ENCODE results near the gene NUP205.
"Not testable (repeated sequence)": the region's sequence is repeated elsewhere in the genome, so short reads cannot be mapped to it uniquely, and the experiment has no call there.

NUP205 gene

DNA sequence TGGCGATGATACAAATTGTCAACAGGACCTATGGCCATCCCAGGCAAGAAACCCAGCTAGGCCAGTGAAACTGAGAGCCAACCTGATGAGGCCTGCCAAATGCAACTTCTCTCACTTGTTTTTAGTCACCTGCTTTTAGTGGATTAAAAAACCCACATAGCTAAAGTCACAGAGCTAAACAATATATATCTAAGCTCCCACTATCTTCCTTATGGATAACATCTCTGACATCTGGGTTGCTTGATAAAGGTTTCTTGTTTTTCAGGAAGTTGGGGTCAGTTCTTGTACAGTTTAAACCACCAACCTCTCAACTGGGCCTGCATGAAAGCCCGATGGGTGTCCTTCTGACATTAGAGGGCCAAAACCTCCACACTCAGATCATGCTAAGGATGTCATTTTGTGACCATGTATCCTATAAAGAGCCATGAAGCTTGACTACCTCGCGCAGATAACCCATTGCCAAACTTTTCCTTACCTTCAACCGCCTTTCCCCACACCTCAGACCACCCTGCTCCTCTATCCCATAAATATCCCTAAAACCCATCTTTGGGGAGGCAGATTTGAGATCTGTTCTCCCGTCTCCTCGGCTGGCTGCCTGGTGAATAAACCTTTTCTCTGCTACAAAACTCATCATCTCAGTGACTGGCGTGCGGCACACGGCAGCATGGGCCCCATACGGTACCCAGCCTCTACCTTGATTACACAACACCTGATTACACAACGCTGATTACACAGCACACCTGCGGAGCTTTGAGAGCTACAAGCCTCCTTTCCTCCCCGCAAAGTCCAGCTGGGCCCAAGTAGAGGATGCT is 103.8 kb downstream of the NUP205 start:
- H3K36me3 ChIP-seq (ENCODE audit: insufficient read depth, low read length), result no peaks in the 10 kb centered on the region; the same call in 1 of the 2 replicates
- no peaks in the 10 kb centered on the region for H3K9me3 ChIP-seq (ENCODE audit: control insufficient read depth, insufficient read depth, low read length)
- peak overlapping the region; percentile 86 for H3K9ac ChIP-seq (ENCODE audit: low read depth, low read length)
- H3K4me1 ChIP-seq (ENCODE audit: insufficient read depth, low read length), result no peaks in the 10 kb centered on the region; the same call in 1 of the 2 replicates

DNA sequence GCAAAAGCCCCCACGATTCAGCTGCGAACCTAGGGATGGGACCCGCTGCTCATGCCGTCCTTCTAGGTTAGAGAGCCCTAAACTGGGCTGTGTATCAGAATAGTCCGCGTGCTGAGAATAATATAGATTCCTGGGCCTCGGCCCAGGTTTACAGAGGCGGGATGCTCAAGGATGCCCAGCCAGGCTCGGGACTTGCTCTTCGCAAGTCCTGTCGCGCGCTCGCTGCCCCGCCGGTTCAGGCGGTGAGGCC is 104.3 kb downstream of the NUP205 start:
- Histone ChIP-seq H3K36me3 (ENCODE audit: insufficient read depth, low read length) (no peaks in the 10 kb centered on the region; the same call in 1 of the 2 replicates), H3K4me1 (ENCODE audit: insufficient read depth, low read length) (no peaks in the 10 kb centered on the region; the same call in 1 of the 2 replicates), H3K9me3 (ENCODE audit: control insufficient read depth, insufficient read depth, low read length) (no peaks in the 10 kb centered on the region), H3K9ac (ENCODE audit: low read depth, low read length) (peak overlapping the region; percentile 86; the same call in 1 of the 2 replicates)

DNA sequence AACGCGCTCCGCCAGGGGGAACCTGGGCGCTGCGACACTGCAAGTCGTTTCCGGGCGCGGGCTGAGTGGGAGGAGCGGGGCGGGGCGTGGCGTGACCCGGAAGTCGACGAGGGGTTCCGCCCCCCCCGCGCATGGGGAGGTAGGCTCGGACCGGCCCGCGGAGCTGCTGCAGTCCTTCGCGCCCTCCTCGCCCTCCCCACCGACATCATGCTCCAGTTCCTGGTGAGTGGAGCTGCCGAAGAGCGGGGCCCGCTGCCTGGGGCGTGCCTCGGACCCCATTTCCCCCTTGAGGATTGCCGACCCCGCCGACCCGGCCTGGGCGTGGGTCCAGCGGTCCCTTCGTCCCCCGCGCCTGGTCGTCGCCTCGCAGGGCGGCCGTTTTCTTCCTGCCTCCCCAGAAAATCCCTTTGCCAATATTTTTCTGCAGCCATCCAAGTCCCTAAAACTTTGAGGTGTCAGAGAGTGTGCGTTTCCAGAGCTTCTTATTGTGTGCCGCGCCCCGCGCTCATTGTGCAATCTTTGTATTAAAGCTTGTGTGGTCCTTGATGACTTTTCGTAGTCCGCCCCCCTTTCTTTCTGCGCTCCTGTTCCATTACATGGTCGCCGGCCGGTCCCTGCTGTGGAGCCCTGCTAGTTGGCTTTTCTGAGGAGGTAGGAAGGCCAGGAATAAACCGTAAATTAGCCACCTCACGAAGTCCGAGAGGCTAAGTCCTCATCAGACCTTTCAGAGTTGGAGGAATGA is 104.8 kb downstream of the NUP205 start, which contains the start of gene STMP1:
TSS of gene STMP1 (plus strand) at position 142 of the 742 bp plus-strand sequence.
- Histone ChIP-seq H3K36me3 (ENCODE audit: insufficient read depth, low read length) (no peaks in the 10 kb centered on the region; the same call in 1 of the 2 replicates), H3K4me1 (ENCODE audit: insufficient read depth, low read length) (no peaks in the 10 kb centered on the region; the same call in 1 of the 2 replicates), H3K9ac (ENCODE audit: low read depth, low read length) (peak within 1 kb of the TSS; percentile 86), H3K9me3 (ENCODE audit: control insufficient read depth, insufficient read depth, low read length) (no peaks in the 10 kb centered on the region)

DNA sequence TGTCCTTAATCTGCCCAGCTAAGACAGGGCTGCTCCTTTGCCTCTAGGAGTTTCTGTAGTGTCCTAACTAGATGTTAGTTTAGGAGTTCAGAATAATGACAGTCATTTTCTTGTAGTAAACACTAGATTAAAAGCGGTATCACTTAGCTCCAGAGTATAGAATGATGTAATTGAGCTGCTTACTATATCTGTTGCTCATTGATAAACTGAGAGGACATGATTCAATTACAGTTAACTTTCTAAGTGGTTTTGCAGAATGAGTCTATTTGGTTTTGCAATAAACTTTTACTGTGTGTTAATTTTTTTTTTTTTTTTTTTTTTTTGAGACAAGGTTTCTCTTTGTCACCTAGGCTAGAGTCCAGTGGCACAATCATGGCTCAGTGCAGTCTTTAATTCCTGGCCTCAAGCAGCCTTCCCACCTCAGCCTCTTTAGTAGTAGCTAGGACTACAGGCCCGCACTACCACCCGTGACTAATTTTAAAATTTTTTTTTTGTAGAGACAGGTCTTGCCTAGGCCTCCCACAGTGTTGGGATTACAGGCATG is 106.4 kb downstream of the NUP205 start:
- Histone ChIP-seq H3K9me3 (ENCODE audit: control insufficient read depth, insufficient read depth, low read length) (no peaks in the 10 kb centered on the region), H3K9ac (ENCODE audit: low read depth, low read length) (no peak overlapping the region), H3K36me3 (ENCODE audit: insufficient read depth, low read length) (no peaks in the 10 kb centered on the region; the same call in 1 of the 2 replicates), H3K4me1 (ENCODE audit: insufficient read depth, low read length) (no peaks in the 10 kb centered on the region; the same call in 1 of the 2 replicates)

DNA sequence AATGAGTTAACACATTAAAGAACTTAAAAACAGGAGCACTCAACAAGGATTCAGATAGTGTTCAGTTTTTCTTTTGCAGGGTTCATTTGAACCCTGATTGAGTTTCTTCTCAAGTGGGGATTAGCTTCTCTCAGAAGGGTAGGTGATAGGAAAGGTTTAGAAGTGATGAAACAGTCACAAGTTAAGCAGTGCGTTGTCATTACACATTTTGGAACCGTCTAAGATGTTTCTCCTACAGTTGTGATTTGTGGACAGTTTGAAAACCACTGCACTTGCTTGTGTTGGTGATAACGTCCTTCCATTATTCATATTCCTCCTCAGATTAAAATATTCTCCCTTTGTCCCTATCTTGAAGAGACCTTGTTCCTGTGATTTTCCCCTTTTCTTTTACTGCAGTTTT is 107.3 kb downstream of the NUP205 start:
- no peak overlapping the region for H3K9ac ChIP-seq (ENCODE audit: low read depth, low read length)
- no peaks in the 10 kb centered on the region; the same call in 1 of the 2 replicates for H3K36me3 ChIP-seq (ENCODE audit: insufficient read depth, low read length)
- no peaks in the 10 kb centered on the region for H3K4me1 ChIP-seq (ENCODE audit: insufficient read depth, low read length)
- H3K9me3 ChIP-seq (ENCODE audit: control insufficient read depth, insufficient read depth, low read length), result no peaks in the 10 kb centered on the region

DNA sequence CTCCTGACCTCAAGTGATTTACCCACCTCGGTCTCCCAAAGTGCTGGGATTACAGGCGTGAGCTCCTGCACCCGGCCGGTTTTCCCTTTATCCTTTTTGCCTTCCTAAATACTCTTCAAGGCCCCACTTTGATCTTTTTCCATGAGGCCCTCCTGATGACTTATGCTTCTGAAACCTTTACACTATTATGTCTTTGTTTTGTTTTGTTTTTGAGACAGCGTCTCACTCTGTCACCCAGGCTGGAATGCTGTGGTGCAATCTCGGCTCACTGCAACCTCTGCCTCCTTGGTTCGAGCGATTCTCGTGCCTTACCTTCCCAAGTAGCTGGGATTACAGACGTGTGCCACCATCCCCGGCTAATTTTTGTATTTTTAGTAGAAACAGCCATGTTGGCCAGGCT is 108.4 kb downstream of the NUP205 start:
- Histone ChIP-seq H3K4me1 (ENCODE audit: insufficient read depth, low read length) (no peaks in the 10 kb centered on the region), H3K9ac (ENCODE audit: low read depth, low read length) (no peak overlapping the region), H3K9me3 (ENCODE audit: control insufficient read depth, insufficient read depth, low read length) (no peaks in the 10 kb centered on the region), H3K36me3 (ENCODE audit: insufficient read depth, low read length) (no peaks in the 10 kb centered on the region; the same call in 1 of the 2 replicates)

DNA sequence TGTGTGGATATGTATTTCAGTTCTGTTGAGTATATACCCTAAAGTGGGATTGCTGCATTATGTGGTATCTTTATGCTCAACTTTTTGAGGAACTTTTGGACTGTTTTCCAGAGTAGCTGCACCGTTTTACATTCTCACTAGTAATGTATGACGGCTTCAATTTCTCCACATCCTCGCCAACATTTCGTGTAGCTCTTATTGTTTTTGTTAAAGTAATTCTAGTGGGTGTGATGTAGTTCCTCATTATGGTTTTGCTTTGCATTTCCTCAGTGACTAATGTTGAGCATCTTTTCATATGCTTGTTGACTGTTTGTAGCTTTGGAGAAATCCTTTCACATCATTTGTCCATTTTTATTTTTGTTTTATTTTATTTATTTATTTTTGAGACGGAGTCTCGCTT is 109.1 kb downstream of the NUP205 start:
- no peaks in the 10 kb centered on the region for H3K4me1 ChIP-seq (ENCODE audit: insufficient read depth, low read length)
- no peak overlapping the region for H3K9ac ChIP-seq (ENCODE audit: low read depth, low read length)
- H3K9me3 ChIP-seq (ENCODE audit: control insufficient read depth, insufficient read depth, low read length), result no peaks in the 10 kb centered on the region
- no peaks in the 10 kb centered on the region; the same call in 1 of the 2 replicates for H3K36me3 ChIP-seq (ENCODE audit: insufficient read depth, low read length)

DNA sequence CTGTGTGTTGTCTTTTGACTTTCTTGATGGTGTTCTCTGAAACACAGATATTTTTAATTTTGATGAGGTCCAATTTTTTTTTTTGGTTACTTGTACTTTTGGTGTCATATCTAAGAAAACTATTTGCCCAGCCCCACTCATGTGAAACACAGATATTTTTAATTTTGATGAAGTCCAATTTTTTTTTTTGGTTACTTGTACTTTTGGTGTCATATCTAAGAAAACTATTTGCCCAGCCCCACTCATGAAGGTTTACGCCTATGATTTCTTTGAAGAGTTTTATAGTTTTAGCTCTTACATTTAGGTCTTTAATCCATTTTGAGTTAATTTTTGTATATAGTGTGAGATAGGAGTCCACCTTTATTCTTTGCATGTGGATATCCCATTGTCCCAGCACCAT is 109.9 kb downstream of the NUP205 start:
- H3K4me1 ChIP-seq (ENCODE audit: insufficient read depth, low read length); H3K36me3 ChIP-seq (ENCODE audit: insufficient read depth, low read length): not testable (repeated sequence)

DNA sequence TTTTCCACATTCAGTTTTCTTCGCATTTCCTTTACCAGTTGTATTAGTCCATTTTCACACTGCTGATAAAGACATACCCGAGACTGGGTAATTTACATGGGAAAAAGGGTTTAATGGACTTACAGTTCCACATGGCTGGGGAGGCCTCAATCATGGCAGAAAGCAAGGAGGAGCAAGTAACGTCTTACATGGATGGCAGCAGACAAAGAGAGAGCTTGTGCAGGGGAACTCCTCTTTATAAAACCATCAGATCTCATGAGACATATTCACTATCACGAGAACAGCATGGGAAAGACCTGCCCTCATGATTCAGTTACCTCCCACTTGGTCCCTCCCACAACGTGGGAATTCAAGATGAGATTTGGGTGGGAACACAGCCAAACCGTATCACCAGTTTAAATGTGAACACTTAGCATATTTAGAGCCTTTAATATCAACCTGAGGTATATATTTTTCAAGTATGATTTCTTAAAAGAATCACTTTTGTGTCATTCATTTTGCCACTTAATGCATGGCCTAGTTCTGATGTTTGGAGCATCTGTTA is 111.2 kb downstream of the NUP205 start:
- not testable (repeated sequence) for H3K9ac ChIP-seq (ENCODE audit: low read depth, low read length); H3K36me3 ChIP-seq (ENCODE audit: insufficient read depth, low read length); H3K9me3 ChIP-seq (ENCODE audit: control insufficient read depth, insufficient read depth, low read length); H3K4me1 ChIP-seq (ENCODE audit: insufficient read depth, low read length)

More for the DNA sequence above, 109.9 kb downstream of the NUP205 start:
- not testable (repeated sequence) for H3K9me3 ChIP-seq (ENCODE audit: control insufficient read depth, insufficient read depth, low read length); H3K9ac ChIP-seq (ENCODE audit: low read depth, low read length)

DNA sequence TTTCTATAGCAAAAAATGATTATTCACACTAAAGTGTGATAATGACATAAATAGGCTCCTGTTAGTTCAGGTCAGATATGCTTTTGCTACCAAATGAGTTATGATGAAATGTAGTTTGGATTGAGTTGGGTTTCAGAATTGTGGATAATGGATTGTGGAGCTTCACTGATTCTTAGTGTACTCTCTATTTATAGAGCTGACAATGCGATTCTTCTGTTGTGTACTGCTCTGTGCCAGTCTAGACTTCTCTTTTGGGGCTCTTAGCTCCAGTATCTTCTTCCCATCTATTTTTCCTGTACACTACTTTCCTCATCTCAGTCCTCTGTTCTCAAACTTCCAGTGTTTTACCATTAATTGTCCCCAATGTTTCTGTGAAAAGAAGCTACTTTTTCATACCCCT is 112.1 kb downstream of the NUP205 start:
- peaks cover 3% of the 10 kb centered on the region for H3K36me3 ChIP-seq (ENCODE audit: insufficient read depth, low read length)
- no peaks in the 10 kb centered on the region for H3K9me3 ChIP-seq (ENCODE audit: control insufficient read depth, insufficient read depth, low read length)
- no peak overlapping the region for H3K9ac ChIP-seq (ENCODE audit: low read depth, low read length)
- H3K4me1 ChIP-seq (ENCODE audit: insufficient read depth, low read length), result 0 out of 2 replicates have a peak, but pooled peaks cover 6% of the 10 kb centered on the region

DNA sequence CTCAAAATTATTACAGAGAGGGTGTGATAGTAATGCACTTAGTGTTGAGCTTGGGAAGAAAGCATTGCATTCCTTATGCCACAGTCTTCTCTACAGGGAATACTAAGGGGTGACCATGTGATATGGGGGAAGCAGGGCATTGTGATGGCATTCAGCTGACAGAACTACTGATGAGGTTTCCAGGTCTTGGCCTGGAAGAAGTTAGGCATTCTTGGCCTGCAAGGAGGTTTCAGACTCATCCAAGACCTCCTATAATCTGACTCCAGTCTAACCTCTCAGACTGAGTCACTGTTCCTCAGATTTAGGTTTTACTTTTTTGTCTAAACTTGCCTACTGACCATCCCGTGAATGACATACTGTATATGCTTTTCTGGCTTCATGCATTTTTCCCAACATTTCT is 112.5 kb downstream of the NUP205 start:
- Histone ChIP-seq H3K9ac (ENCODE audit: low read depth, low read length) (no peak overlapping the region), H3K36me3 (ENCODE audit: insufficient read depth, low read length) (peaks cover 3% of the 10 kb centered on the region), H3K9me3 (ENCODE audit: control insufficient read depth, insufficient read depth, low read length) (no peaks in the 10 kb centered on the region)

DNA sequence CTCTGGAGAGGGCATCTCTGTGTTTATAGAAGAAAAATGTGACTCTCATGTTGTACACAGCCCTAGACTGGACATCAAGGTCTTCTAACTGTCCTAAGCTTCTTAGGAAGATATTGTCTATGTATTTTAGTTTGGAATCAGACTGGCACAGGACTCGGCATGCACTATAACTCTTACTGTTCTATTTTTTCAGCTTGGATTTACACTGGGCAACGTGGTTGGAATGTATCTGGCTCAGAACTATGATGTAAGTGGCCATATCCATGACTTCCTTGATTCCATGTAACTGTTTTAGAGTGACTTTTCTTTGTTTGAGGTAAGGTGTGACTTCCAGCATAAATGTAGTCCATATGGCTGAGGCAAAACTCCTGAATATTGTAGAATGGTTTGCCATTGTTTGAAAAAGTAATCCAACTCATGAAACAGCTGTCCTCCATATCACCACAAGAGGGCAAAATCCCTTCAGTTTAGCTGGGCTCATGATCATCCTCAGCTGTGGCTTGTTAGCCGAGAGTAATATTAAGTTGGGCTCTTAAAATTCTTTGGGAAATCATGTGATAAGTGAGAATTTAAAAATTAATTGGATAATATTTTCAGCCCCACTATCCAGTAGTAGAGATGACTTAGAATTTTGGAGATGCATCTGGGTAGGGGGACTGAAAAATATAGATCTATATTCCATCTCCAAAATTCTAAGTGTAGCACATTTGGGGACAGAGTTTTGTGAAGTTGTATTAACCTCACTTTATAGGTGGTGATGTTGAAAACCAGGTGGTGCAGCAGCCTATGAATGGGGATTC is 115.0 kb downstream of the NUP205 start:
- H3K9me3 ChIP-seq (ENCODE audit: control insufficient read depth, insufficient read depth, low read length), result no peaks in the 10 kb centered on the region
- peaks cover 3% of the 10 kb centered on the region; the same call in 1 of the 2 replicates for H3K36me3 ChIP-seq (ENCODE audit: insufficient read depth, low read length)
- H3K9ac ChIP-seq (ENCODE audit: low read depth, low read length), result no peak overlapping the region

More for the DNA sequence above, 112.5 kb downstream of the NUP205 start:
- H3K4me1 ChIP-seq (ENCODE audit: insufficient read depth, low read length), result 0 out of 2 replicates have a peak, but pooled peaks cover 6% of the 10 kb centered on the region

DNA sequence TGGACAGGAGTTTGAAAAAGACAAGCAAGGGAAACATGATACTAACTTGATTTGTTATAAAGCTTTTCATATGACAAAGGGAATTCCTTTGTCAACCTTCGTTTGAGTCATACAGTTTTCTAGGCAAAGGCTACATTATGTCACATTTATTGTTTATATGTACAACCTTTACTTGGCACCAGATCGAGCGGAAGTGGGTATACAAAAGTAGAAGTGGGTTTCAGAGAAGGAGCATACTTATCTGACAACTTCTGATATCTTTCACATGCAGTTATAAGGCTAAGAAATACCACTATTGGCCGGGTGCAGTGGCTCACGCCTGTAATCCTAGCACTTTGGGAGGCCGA is 115.6 kb downstream of the NUP205 start:
- Histone ChIP-seq H3K9me3 (ENCODE audit: control insufficient read depth, insufficient read depth, low read length) (no peaks in the 10 kb centered on the region), H3K4me1 (ENCODE audit: insufficient read depth, low read length) (0 out of 2 replicates have a peak, but pooled peaks cover 6% of the 10 kb centered on the region), H3K36me3 (ENCODE audit: insufficient read depth, low read length) (peaks cover 3% of the 10 kb centered on the region; the same call in 1 of the 2 replicates), H3K9ac (ENCODE audit: low read depth, low read length) (no peak overlapping the region)

More for the DNA sequence above, 115.0 kb downstream of the NUP205 start:
- H3K4me1 ChIP-seq (ENCODE audit: insufficient read depth, low read length), result 0 out of 2 replicates have a peak, but pooled peaks cover 6% of the 10 kb centered on the region
